Measurements from ENCODE around the gene MAP3K2.

GRCh38 chr2:127434515-127434914 is 46.7 kb upstream of the MAP3K2 start:
- TF ChIP-seq, protein P1, sequence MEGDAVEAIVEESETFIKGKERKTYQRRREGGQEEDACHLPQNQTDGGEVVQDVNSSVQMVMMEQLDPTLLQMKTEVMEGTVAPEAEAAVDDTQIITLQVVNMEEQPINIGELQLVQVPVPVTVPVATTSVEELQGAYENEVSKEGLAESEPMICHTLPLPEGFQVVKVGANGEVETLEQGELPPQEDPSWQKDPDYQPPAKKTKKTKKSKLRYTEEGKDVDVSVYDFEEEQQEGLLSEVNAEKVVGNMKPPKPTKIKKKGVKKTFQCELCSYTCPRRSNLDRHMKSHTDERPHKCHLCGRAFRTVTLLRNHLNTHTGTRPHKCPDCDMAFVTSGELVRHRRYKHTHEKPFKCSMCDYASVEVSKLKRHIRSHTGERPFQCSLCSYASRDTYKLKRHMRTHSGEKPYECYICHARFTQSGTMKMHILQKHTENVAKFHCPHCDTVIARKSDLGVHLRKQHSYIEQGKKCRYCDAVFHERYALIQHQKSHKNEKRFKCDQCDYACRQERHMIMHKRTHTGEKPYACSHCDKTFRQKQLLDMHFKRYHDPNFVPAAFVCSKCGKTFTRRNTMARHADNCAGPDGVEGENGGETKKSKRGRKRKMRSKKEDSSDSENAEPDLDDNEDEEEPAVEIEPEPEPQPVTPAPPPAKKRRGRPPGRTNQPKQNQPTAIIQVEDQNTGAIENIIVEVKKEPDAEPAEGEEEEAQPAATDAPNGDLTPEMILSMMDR (IDR thresholded peaks at IDR 0.05): no peak
- TF ChIP-seq ZFX (IDR thresholded peaks at IDR 0.05; ENCODE audit: borderline replicate concordance): no peak

Data from 22Rv1 (cell line).